K562 (cell line): ENCODE data around the gene CEMIP. TPM values are rescaled to one million over a fixed set of nuclear protein-coding genes. Genes with fewer than 3 reads are reported as not detected.

Experiments
- ARID1B ChIP-seq: fragments of 450-650 bp; IDR thresholded peaks from 2 replicates; pipeline ENCODE4 v1.6.1; 2016; ENCODE audit warnings: antibody characterized with exemption, mild to moderate bottlenecking, inconsistent platforms
- ATF7 ChIP-seq: fragments of 450-650 bp; IDR thresholded peaks from 2 replicates; pipeline ENCODE4 v1.7.1; 2014; ENCODE audit warnings: mild to moderate bottlenecking, moderate library complexity
- BACH1 ChIP-seq: fragments of 200-800 bp; sonication (Bioruptor generic); IDR thresholded peaks from 2 replicates; pipeline ENCODE4 v1.6.1; 2016; ENCODE audit warnings: missing genetic modification characterization, missing compliant biosample characterization
- CBFA2T2 ChIP-seq: fragments of 450-650 bp; conservative IDR thresholded peaks from 2 replicates; pipeline ENCODE4 v1.6.1; 2017; ENCODE audit warnings: mild to moderate bottlenecking
- CBX8 ChIP-seq: fragments of 200-600 bp; sonication (generic); IDR thresholded peaks from 2 replicates; pipeline ENCODE4 v1.6.1; 2012; ENCODE audit warnings: borderline replicate concordance, mixed run types, low read depth, mild to moderate bottlenecking, moderate library complexity, mixed read lengths, low read length, control low read depth, inconsistent platforms; ENCODE audit not compliant: poor library complexity, severe bottlenecking; ENCODE audit errors: extremely low read depth
- FOXJ2 ChIP-seq: fragments of 200-800 bp; sonication (Bioruptor generic); IDR thresholded peaks from 2 replicates; pipeline ENCODE4 v1.6.1; 2016; ENCODE audit warnings: missing genetic modification characterization, missing compliant biosample characterization
- KLF16 ChIP-seq: IDR thresholded peaks from 2 replicates; pipeline ENCODE4 v1.6.1; 2016; ENCODE audit warnings: antibody characterized with exemption
- PHTF2 ChIP-seq: fragments of 250-450 bp; sonication (Bioruptor Pico); IDR thresholded peaks from 2 replicates; pipeline ENCODE4 v1.5.0; 2021; ENCODE audit warnings: mild to moderate bottlenecking
- SOX6 ChIP-seq: fragments of 450-650 bp; IDR thresholded peaks from 2 replicates; pipeline ENCODE4 v1.6.1; 2014; ENCODE audit warnings: mild to moderate bottlenecking
- STAT5A ChIP-seq: IDR thresholded peaks from 2 replicates; pipeline ENCODE4 v1.6.1; 2012; ENCODE audit warnings: low read length, inconsistent platforms, borderline replicate concordance
- TCF3 ChIP-seq: sonication (generic); formaldehyde crosslinking; IDR thresholded peaks from 2 replicates; pipeline ENCODE4 v1.4.0; 2020; ENCODE audit warnings: mild to moderate bottlenecking, missing genetic modification reagents
- ZKSCAN8 ChIP-seq: fragments of 200-800 bp; sonication (Bioruptor generic); IDR thresholded peaks from 2 replicates; pipeline ENCODE4 v1.6.1; 2016; ENCODE audit warnings: missing genetic modification characterization, missing compliant biosample characterization
- polyA plus RNA-seq, 8 experiments: library from polyadenylated mRNA; depleted of rRNA in 4 of 8; stranded (reverse) in 5 of 8; unstranded in 3 of 8; fragments of >200 nt; fragmentation: Nextera tagmentation in 2 of 8; fragmentation: Illumina TruSeq in 1 of 8; extraction: Ambion mirVana in 2 of 8; extraction: Trizol in 1 of 8; gene quantifications; 2 replicates each; pipeline versions ENCODE4 v1.2.1 to v1.2.3, GENCODE V29; 2011 to 2014; ENCODE audit warnings: inconsistent platforms in 1 of 8, missing spikeins in 1 of 8
- total RNA-seq, 7 experiments: library from RNA; depleted of rRNA in 6 of 7; stranded (reverse); fragments of >200 nt in 6 of 7; fragmentation: Illumina TruSeq in 2 of 7; extraction: Trizol in 2 of 7; gene quantifications; 2 replicates each; pipeline versions ENCODE4 v1.2.1 to v1.2.3, GENCODE V29; 2011 to 2021; ENCODE audit warnings: low replicate concordance in 1 of 7
- TF ChIP-seq, protein P1 (sequence below): fragments of 200-800 bp; sonication (Bioruptor generic); IDR thresholded peaks from 2 replicates; pipeline ENCODE4 v1.6.1; 2017; ENCODE audit warnings: missing genetic modification characterization, missing compliant biosample characterization
- TF ChIP-seq, protein P2 (sequence below): fragments of 250-450 bp; sonication (Bioruptor Pico); IDR thresholded peaks from 2 replicates; pipeline ENCODE4 v1.4.0; 2020
- TF ChIP-seq, protein P3 (sequence below), 2 experiments: IDR thresholded peaks; 2 replicates each; pipeline ENCODE4 v1.6.1; 2012; ENCODE audit warnings: improper control_type of control experiment in 2 of 2, low read depth in 2 of 2, low read length in 2 of 2, borderline replicate concordance in 1 of 2
- TF ChIP-seq, protein P4 (sequence below), 2 experiments: IDR thresholded peaks; 2 replicates each; pipeline ENCODE4 v1.6.1; 2011; ENCODE audit warnings: borderline replicate concordance in 1 of 2, control low read depth in 1 of 2, low read depth in 1 of 2, low read length in 1 of 2, mild to moderate bottlenecking in 1 of 2, mixed read lengths in 1 of 2, moderate library complexity in 1 of 2; ENCODE audit not compliant: insufficient read depth in 1 of 2, insufficient read length in 1 of 2, poor library complexity in 1 of 2, severe bottlenecking in 1 of 2; ENCODE audit errors: extremely low read depth in 1 of 2

CEMIP gene
- total and polyA plus RNA-seq, 9 of the 15 experiments (the other 6 are each of a cell fraction or from before 2014, with no cell fraction given) = 0.33 TPM; not detected in 8

DNA sequence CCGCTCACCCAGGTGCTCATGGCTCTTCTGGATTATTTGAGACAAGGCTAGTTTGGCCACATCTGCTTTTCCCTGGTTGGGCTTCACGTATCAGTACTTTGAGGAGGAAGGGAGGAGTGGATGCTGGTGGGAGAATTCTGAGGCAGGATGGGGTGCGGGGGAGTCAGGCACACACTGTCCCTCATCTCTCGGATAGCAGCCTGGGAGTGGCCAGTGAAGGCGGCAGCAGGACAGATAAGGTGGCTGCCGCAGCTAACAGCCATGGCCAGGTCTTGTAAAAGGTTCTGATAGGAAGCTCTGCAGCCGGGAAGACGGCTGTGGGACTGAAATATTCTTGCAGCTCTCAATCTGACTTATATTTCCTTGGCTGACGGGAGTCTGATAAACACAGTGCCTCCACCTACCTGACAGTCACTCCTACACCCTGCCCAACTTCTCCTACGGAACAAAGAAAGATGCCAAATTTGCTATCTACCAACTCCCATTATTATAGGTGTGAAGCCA lies 123.2 kb downstream of the CEMIP start (continued):
- TF ChIP-seq ARID1B = peak; percentile 93
- TF ChIP-seq, protein P1, sequence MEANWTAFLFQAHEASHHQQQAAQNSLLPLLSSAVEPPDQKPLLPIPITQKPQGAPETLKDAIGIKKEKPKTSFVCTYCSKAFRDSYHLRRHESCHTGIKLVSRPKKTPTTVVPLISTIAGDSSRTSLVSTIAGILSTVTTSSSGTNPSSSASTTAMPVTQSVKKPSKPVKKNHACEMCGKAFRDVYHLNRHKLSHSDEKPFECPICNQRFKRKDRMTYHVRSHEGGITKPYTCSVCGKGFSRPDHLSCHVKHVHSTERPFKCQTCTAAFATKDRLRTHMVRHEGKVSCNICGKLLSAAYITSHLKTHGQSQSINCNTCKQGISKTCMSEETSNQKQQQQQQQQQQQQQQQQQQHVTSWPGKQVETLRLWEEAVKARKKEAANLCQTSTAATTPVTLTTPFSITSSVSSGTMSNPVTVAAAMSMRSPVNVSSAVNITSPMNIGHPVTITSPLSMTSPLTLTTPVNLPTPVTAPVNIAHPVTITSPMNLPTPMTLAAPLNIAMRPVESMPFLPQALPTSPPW (CRISPR knock-in tag) = peak; percentile 47; the same call in 1 of the 2 replicates
- TF ChIP-seq ZKSCAN8 = peak; percentile 52; the same call in 1 of the 2 replicates
- TF ChIP-seq CBFA2T2 = peak; percentile 92
- TF ChIP-seq ATF7 = peak; percentile 33; the same call in 1 of the 2 replicates
- peak; percentile 73 for TF ChIP-seq SOX6
- TF ChIP-seq TCF3 = peak; percentile 94
- TF ChIP-seq, protein P2, sequence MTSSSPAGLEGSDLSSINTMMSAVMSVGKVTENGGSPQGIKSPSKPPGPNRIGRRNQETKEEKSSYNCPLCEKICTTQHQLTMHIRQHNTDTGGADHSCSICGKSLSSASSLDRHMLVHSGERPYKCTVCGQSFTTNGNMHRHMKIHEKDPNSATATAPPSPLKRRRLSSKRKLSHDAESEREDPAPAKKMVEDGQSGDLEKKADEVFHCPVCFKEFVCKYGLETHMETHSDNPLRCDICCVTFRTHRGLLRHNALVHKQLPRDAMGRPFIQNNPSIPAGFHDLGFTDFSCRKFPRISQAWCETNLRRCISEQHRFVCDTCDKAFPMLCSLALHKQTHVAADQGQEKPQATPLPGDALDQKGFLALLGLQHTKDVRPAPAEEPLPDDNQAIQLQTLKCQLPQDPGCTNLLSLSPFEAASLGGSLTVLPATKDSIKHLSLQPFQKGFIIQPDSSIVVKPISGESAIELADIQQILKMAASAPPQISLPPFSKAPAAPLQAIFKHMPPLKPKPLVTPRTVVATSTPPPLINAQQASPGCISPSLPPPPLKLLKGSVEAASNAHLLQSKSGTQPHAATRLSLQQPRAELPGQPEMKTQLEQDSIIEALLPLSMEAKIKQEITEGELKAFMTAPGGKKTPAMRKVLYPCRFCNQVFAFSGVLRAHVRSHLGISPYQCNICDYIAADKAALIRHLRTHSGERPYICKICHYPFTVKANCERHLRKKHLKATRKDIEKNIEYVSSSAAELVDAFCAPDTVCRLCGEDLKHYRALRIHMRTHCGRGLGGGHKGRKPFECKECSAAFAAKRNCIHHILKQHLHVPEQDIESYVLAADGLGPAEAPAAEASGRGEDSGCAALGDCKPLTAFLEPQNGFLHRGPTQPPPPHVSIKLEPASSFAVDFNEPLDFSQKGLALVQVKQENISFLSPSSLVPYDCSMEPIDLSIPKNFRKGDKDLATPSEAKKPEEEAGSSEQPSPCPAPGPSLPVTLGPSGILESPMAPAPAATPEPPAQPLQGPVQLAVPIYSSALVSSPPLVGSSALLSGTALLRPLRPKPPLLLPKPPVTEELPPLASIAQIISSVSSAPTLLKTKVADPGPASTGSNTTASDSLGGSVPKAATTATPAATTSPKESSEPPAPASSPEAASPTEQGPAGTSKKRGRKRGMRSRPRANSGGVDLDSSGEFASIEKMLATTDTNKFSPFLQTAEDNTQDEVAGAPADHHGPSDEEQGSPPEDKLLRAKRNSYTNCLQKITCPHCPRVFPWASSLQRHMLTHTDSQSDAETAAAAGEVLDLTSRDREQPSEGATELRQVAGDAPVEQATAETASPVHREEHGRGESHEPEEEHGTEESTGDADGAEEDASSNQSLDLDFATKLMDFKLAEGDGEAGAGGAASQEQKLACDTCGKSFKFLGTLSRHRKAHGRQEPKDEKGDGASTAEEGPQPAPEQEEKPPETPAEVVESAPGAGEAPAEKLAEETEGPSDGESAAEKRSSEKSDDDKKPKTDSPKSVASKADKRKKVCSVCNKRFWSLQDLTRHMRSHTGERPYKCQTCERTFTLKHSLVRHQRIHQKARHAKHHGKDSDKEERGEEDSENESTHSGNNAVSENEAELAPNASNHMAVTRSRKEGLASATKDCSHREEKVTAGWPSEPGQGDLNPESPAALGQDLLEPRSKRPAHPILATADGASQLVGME = peak; percentile 97
- no peak for TF ChIP-seq CBX8
- TF ChIP-seq, protein P3, sequence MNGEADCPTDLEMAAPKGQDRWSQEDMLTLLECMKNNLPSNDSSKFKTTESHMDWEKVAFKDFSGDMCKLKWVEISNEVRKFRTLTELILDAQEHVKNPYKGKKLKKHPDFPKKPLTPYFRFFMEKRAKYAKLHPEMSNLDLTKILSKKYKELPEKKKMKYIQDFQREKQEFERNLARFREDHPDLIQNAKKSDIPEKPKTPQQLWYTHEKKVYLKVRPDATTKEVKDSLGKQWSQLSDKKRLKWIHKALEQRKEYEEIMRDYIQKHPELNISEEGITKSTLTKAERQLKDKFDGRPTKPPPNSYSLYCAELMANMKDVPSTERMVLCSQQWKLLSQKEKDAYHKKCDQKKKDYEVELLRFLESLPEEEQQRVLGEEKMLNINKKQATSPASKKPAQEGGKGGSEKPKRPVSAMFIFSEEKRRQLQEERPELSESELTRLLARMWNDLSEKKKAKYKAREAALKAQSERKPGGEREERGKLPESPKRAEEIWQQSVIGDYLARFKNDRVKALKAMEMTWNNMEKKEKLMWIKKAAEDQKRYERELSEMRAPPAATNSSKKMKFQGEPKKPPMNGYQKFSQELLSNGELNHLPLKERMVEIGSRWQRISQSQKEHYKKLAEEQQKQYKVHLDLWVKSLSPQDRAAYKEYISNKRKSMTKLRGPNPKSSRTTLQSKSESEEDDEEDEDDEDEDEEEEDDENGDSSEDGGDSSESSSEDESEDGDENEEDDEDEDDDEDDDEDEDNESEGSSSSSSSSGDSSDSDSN (IDR thresholded peaks at IDR 0.05; ENCODE audit: borderline replicate concordance in 1 of 2, low read depth in 2 of 2, low read length in 2 of 2) = peak; percentile 44 to 83; a peak in 1 of 4 replicates
- TF ChIP-seq PHTF2 (CRISPR knock-in tag) = no peak
- TF ChIP-seq KLF16 = peak; percentile 95
- TF ChIP-seq, protein P4, sequence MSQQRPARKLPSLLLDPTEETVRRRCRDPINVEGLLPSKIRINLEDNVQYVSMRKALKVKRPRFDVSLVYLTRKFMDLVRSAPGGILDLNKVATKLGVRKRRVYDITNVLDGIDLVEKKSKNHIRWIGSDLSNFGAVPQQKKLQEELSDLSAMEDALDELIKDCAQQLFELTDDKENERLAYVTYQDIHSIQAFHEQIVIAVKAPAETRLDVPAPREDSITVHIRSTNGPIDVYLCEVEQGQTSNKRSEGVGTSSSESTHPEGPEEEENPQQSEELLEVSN (IDR thresholded peaks at IDR 0.05; ENCODE audit: borderline replicate concordance in 1 of 2, extremely low read depth in 1 of 2, insufficient read depth in 1 of 2, insufficient read length in 1 of 2, low read depth in 1 of 2, low read length in 1 of 2, poor library complexity in 1 of 2, severe bottlenecking in 1 of 2) = peak; percentile 36 to 43
- no peak for TF ChIP-seq FOXJ2 (tag)
- peak; percentile 27; the same call in 1 of the 2 replicates for TF ChIP-seq STAT5A
- no peak for TF ChIP-seq BACH1 (tag)
